Mesendoderm (in vitro differentiated cells): Measurements from ENCODE around the gene SGPP1.

ENCODE experiments used
- DNase-seq: peaks from one replicate; pipeline ENCODE4 v3.0.0; 2013
- H2AK5ac ChIP-seq: 2 replicates; pipeline ENCODE4 v1.6.1; 2013; ENCODE audit warnings: low read length, inconsistent platforms
- H2BK120ac ChIP-seq: 2 replicates; pipeline ENCODE4 v1.6.1; 2013; ENCODE audit warnings: low read depth, mild to moderate bottlenecking, low read length, moderate library complexity, mixed read lengths
- H2BK15ac ChIP-seq: replicated peaks from 2 replicates; pipeline ENCODE4 v1.6.1; 2013; ENCODE audit warnings: low read depth, mild to moderate bottlenecking, moderate library complexity
- H2BK5ac ChIP-seq: 2 replicates; pipeline ENCODE4 v1.6.1; 2013; ENCODE audit warnings: low read length, inconsistent platforms
- H3K18ac ChIP-seq: 2 replicates; pipeline ENCODE4 v1.6.1; 2013; ENCODE audit warnings: mild to moderate bottlenecking, low read length, mixed read lengths
- H3K23ac ChIP-seq: one replicate; pipeline ENCODE4 v1.6.1; 2013; ENCODE audit warnings: low read length
- H3K27ac ChIP-seq: 2 replicates; pipeline ENCODE4 v1.5.1; 2013; ENCODE audit warnings: low read depth, mild to moderate bottlenecking, inconsistent platforms, low read length, moderate library complexity
- H3K27me3 ChIP-seq: 2 replicates; pipeline ENCODE4 v1.6.1; 2013; ENCODE audit warnings: low read length, control low read depth, mild to moderate bottlenecking, inconsistent platforms; ENCODE audit not compliant: insufficient read depth, poor library complexity
- H3K36me3 ChIP-seq: 2 replicates; pipeline ENCODE4 v1.6.1; 2013; ENCODE audit warnings: low read length, inconsistent platforms; ENCODE audit not compliant: control insufficient read depth, insufficient read depth
- H3K4ac ChIP-seq: one replicate; pipeline ENCODE4 v1.6.1; 2013; ENCODE audit warnings: low read depth, mild to moderate bottlenecking, low read length, moderate library complexity
- H3K4me1 ChIP-seq: 2 replicates; pipeline ENCODE4 v1.6.1; 2013; ENCODE audit warnings: low read depth, low read length, inconsistent platforms; ENCODE audit not compliant: control insufficient read depth
- H3K4me2 ChIP-seq: 2 replicates; pipeline ENCODE4 v1.6.1; 2013; ENCODE audit warnings: low read length
- H3K4me3 ChIP-seq: 2 replicates; pipeline ENCODE4 v1.5.1; 2013; ENCODE audit warnings: mild to moderate bottlenecking, low read length
- H3K56ac ChIP-seq: one replicate; pipeline ENCODE4 v1.6.1; 2013; ENCODE audit warnings: low read length
- H3K79me1 ChIP-seq: 2 replicates; pipeline ENCODE4 v1.6.1; 2013; ENCODE audit warnings: low read length, inconsistent platforms
- H3K79me2 ChIP-seq: 2 replicates; pipeline ENCODE4 v1.6.1; 2013; ENCODE audit warnings: mild to moderate bottlenecking, low read length; ENCODE audit not compliant: control insufficient read depth, insufficient read depth
- H3K9ac ChIP-seq: 2 replicates; pipeline ENCODE4 v1.6.1; 2013; ENCODE audit warnings: low read length, inconsistent platforms
- H4K5ac ChIP-seq: one replicate; pipeline ENCODE4 v1.6.1; 2013; ENCODE audit warnings: low read length
- H4K8ac ChIP-seq: one replicate; pipeline ENCODE4 v1.6.1; 2013; ENCODE audit warnings: low read depth, mild to moderate bottlenecking, control low read depth, low read length, moderate library complexity
- WGBS: extraction: QIAGEN DNeasy Blood & Tissue Kit; methylation state at CpG from one replicate; pipeline ENCODE4 v1.1.7; 2013; ENCODE audit warnings: low lambda C conversion rate, missing lambda C conversion rate; ENCODE audit not compliant: insufficient coverage; ENCODE audit errors: extremely low coverage; 5-methylcytosine and 5-hydroxymethylcytosine counted together

Gene SGPP1

GRCh38 chr14:63659726-63660125 is 68.1 kb downstream of the SGPP1 start:
- Histone ChIP-seq H3K79me2 (no peaks in the 10 kb centered on the region), H2BK120ac (no peak overlapping the region), H3K18ac (no peak overlapping the region), H2AK5ac (no peak overlapping the region), H3K4me2 (no peak overlapping the region), H2BK15ac (no peak overlapping the region), H3K4me1 (no peaks in the 10 kb centered on the region), H2BK5ac (no peak overlapping the region), H3K23ac (no peak overlapping the region), H3K36me3 (no peaks in the 10 kb centered on the region), H3K4me3 (no peak overlapping the region), H3K9ac (no peak overlapping the region), H3K56ac (no peak overlapping the region), H3K4ac (no peak overlapping the region), H3K27me3 (no peaks in the 10 kb centered on the region), H3K79me1 (no peaks in the 10 kb centered on the region), H3K27ac (no peak overlapping the region), H4K8ac (no peak overlapping the region), H4K5ac (no peak overlapping the region)
- DNase-seq: no peak
- WGBS: no CpG with 5 or more reads among the region's 4 CpGs

GRCh38 chr14:63656194-63656593 is 71.7 kb downstream of the SGPP1 start:
- no peaks in the 10 kb centered on the region for H3K27me3 ChIP-seq
- H2BK5ac ChIP-seq: no peak overlapping the region
- H3K27ac ChIP-seq: no peak overlapping the region
- no peak overlapping the region for H3K9ac ChIP-seq
- H3K79me2 ChIP-seq: no peaks in the 10 kb centered on the region
- no peaks in the 10 kb centered on the region for H3K4me1 ChIP-seq
- H3K23ac ChIP-seq: no peak overlapping the region
- no peak overlapping the region for H4K5ac ChIP-seq
- no peak overlapping the region for H2BK15ac ChIP-seq
- no peak overlapping the region for H3K4ac ChIP-seq
- WGBS: no CpG with 5 or more reads among the region's 4 CpGs
- H3K56ac ChIP-seq: no peak overlapping the region
- H3K18ac ChIP-seq: no peak overlapping the region
- H4K8ac ChIP-seq: no peak overlapping the region
- DNase-seq: no peak
- H2AK5ac ChIP-seq: no peak overlapping the region
- H3K36me3 ChIP-seq: no peaks in the 10 kb centered on the region
- H2BK120ac ChIP-seq: no peak overlapping the region
- no peaks in the 10 kb centered on the region for H3K79me1 ChIP-seq
- no peak overlapping the region for H3K4me2 ChIP-seq
- no peak overlapping the region for H3K4me3 ChIP-seq

- no peak overlapping the region for H3K23ac ChIP-seq
- no peak overlapping the region for H3K56ac ChIP-seq
- no peaks in the 10 kb centered on the region for H3K4me1 ChIP-seq
- no peak overlapping the region for H4K8ac ChIP-seq
- H3K4ac ChIP-seq: no peak overlapping the region
- H2BK5ac ChIP-seq: no peak overlapping the region
- H3K4me3 ChIP-seq: no peak overlapping the region
- no peak overlapping the region for H3K27ac ChIP-seq
- DNase-seq: no peak
- H3K18ac ChIP-seq: no peak overlapping the region
- no peaks in the 10 kb centered on the region for H3K79me1 ChIP-seq
- no peaks in the 10 kb centered on the region for H3K36me3 ChIP-seq
- H2BK15ac ChIP-seq: no peak overlapping the region
- no CpG with 5 or more reads among the region's 2 CpGs for WGBS
- no peaks in the 10 kb centered on the region for H3K79me2 ChIP-seq
- H3K9ac ChIP-seq: no peak overlapping the region
- no peak overlapping the region for H3K4me2 ChIP-seq
- H3K27me3 ChIP-seq: no peaks in the 10 kb centered on the region
- no peak overlapping the region for H4K5ac ChIP-seq
- H2AK5ac ChIP-seq: no peak overlapping the region
- no peak overlapping the region for H2BK120ac ChIP-seq
Measured at GRCh38 chr14:63654936-63655335, 72.9 kb downstream of the SGPP1 start.

- H3K27me3 ChIP-seq: no peaks in the 10 kb centered on the region
- no peak overlapping the region for H3K56ac ChIP-seq
- H3K79me2 ChIP-seq: no peaks in the 10 kb centered on the region
- H3K23ac ChIP-seq: no peak overlapping the region
- no peak overlapping the region for H3K4ac ChIP-seq
- no CpG with 5 or more reads among the region's 2 CpGs for WGBS
- no peaks in the 10 kb centered on the region for H3K4me1 ChIP-seq
- no peak for DNase-seq
- H2BK120ac ChIP-seq: no peak overlapping the region
- H4K5ac ChIP-seq: no peak overlapping the region
- no peak overlapping the region for H3K9ac ChIP-seq
- no peak overlapping the region for H2BK5ac ChIP-seq
- no peak overlapping the region for H2AK5ac ChIP-seq
- no peak overlapping the region for H3K27ac ChIP-seq
- H3K4me2 ChIP-seq: no peak overlapping the region
- no peak overlapping the region for H3K18ac ChIP-seq
- H3K4me3 ChIP-seq: no peak overlapping the region
- no peaks in the 10 kb centered on the region for H3K79me1 ChIP-seq
- no peak overlapping the region for H2BK15ac ChIP-seq
- H3K36me3 ChIP-seq: no peaks in the 10 kb centered on the region
- H4K8ac ChIP-seq: no peak overlapping the region
Measured at GRCh38 chr14:63654346-63654745, 73.5 kb downstream of the SGPP1 start.

GRCh38 chr14:63652406-63652805 is 75.5 kb downstream of the SGPP1 start:
- WGBS: no CpG with 5 or more reads among the region's 3 CpGs

GRCh38 chr14:63650256-63650952 is 77.5 kb downstream of the SGPP1 start:
- Histone ChIP-seq H3K36me3 (no peaks in the 10 kb centered on the region), H3K27me3 (no peaks in the 10 kb centered on the region), H2BK120ac (no peak overlapping the region), H3K9ac (no peak overlapping the region), H3K4me3 (no peak overlapping the region), H4K5ac (no peak overlapping the region), H3K4ac (no peak overlapping the region), H3K23ac (no peak overlapping the region), H2AK5ac (no peak overlapping the region), H3K27ac (no peak overlapping the region), H3K4me1 (no peaks in the 10 kb centered on the region), H2BK5ac (no peak overlapping the region), H2BK15ac (no peak overlapping the region), H3K79me1 (no peaks in the 10 kb centered on the region), H3K79me2 (no peaks in the 10 kb centered on the region), H4K8ac (no peak overlapping the region), H3K4me2 (no peak overlapping the region), H3K18ac (no peak overlapping the region), H3K56ac (no peak overlapping the region)
- DNase-seq: no peak
- no CpG with 5 or more reads among the region's 3 CpGs for WGBS

More at GRCh38 chr14:63652406-63652805, 75.5 kb downstream of the SGPP1 start:
- Histone ChIP-seq H3K27me3 (no peaks in the 10 kb centered on the region), H3K79me1 (no peaks in the 10 kb centered on the region), H3K18ac (no peak overlapping the region), H2AK5ac (no peak overlapping the region), H3K56ac (no peak overlapping the region), H4K8ac (no peak overlapping the region), H2BK15ac (no peak overlapping the region), H3K36me3 (no peaks in the 10 kb centered on the region), H3K23ac (no peak overlapping the region), H2BK120ac (no peak overlapping the region), H3K27ac (no peak overlapping the region), H3K79me2 (no peaks in the 10 kb centered on the region), H4K5ac (no peak overlapping the region), H3K4ac (no peak overlapping the region), H2BK5ac (no peak overlapping the region), H3K4me2 (no peak overlapping the region), H3K9ac (no peak overlapping the region), H3K4me3 (no peak overlapping the region), H3K4me1 (no peaks in the 10 kb centered on the region)
- DNase-seq: no peak
